HTR-8/SVneo (cell line): ENCODE data around the gene KRT72.
"Not testable (repeated sequence)": the region's sequence is repeated elsewhere in the genome, so short reads cannot be mapped to it uniquely, and the experiment has no call there.

ENCODE experiments used
- DNase-seq: peaks from one replicate; pipeline ENCODE4 v3.0.0; 2011; ENCODE audit warnings: low spot score, mixed read lengths; ENCODE audit not compliant: insufficient read length
- FAIRE-seq: peaks from 2 replicates; lab custom pipeline; 2011; peaks lifted over from hg19 to GRCh38; lab: Jason Lieb, UNC

The KRT72 gene

DNA sequence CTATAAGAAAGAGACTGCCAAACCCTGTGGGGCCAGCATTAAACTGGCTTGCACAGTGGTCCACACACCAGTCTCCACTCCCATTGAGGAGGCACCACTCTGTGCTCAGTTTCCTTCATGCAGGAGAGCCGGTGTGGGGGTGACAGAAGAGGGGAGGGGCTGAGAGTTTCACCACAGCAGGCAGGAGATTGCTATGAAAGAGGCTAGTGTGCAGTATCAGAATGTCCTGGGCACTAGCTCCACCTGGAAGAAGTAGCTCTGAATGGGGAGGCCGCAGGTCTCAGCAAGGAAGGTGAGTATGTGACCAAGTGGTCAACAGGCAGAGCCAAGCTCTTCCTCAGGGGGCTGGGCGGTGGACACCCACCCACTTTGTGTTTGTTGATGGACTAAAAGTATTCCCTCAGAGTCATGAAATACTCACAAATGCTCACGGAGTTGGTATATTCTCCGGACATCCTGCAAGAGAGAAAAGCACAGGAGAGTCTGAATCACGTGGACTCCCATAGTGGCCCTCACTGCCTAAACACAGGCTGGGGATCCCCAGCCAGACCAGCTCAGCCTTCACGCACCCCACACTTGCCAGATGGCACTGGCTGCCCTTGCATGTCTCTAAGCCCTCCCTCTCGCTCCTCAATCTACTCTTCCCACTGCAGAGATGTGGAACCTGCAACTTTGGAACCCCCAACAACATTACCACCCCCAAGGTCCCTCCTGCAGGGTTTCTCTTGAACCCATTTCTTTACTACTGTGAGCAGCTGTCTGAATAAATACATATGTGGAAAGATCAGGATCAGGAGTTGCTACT, 7.8 kb upstream of the KRT72 start:
- FAIRE-seq = no peak
- DNase-seq = no peak

DNA sequence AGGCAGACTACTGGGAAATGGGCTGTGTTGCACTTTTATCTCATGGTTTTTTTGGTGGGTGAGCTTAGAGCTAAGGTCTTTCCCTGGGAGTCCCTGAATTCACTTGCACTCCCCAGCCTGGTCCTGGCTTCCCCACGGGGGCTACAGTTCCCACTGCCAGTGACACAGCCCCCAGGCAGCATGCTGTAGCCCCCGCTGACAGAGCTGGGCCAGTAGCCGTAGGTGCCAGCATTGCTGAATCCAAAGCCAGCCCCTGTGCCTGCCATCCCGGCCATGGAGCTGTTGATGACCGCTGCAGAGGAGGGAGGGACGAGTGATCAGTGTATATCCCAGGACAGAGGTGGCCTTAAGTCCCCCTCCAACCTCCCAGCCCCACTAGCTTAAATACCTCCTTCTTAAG, 6.9 kb upstream of the KRT72 start:
- no peak for FAIRE-seq

DNA sequence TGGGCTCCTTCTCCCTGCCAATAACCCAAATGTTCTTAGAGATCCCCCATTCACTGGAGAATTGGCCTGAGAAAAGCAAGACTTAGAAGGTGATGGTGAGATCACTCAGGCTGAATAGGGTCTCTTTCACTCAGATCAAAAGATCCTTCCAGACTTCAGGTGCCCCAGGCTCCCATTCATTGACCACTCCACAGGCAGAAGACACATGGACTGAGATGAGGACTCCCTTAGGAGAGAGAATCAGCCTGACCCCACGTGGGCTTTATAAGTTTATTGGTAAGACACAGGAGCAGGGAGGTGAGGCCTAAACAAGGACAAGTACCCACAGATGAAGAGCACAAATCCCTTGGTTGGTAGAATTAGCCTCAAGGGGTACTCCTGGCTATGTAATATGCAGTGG, 6.1 kb upstream of the KRT72 start:
- FAIRE-seq (no peak), DNase-seq (no peak)

More for the DNA sequence above, 6.9 kb upstream of the KRT72 start:
- no peak for DNase-seq

DNA sequence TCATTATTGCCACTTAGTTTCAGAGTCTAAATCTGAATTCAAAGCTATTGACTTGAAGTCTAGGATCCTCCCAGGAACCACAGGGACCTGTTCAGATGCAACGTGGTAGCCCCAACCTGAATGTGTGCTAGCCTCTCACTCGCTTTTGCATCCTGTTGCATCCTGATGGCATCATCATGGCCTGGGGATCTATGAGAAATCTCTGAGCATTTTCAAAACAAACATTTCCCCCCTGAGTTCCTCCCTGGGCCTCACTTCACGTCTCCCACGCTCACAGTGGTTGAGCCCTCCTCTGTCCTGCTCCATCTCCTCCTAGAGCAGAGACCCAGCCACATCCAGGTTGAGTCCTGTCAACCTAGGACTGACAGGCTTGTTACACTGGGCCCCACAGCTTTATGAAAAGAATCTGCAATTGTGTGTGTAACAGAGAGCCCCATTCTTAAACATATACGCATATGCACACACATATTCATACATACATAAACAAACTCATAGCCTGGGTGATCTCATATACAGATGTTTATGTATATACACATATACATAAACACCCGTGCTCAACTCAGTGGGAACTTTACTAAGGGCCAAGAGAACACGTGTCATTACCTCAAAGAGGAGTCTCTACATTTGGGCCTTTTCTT, 5.4 kb upstream of the KRT72 start:
- DNase-seq (no peak), FAIRE-seq (no peak)

DNA sequence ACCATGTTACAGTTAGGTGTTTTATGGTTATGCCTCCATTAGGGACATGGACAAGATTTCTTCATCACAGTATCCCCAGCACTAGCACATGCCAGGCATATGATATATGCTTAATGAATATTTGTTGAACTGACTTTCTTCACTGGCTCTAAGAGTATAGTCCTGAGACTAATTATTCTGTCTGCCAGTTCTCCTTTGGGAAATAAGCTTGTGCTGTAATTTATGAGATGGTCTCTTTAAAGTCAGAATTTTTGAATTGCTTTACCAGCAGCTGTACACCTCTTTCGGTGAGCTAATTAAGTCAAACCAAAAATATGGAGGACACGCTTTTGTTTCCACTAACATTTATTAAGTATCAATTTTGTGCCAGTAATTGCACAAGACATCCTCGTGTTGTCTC, 4.8 kb upstream of the KRT72 start:
- DNase-seq (no peak), FAIRE-seq (no peak)

DNA sequence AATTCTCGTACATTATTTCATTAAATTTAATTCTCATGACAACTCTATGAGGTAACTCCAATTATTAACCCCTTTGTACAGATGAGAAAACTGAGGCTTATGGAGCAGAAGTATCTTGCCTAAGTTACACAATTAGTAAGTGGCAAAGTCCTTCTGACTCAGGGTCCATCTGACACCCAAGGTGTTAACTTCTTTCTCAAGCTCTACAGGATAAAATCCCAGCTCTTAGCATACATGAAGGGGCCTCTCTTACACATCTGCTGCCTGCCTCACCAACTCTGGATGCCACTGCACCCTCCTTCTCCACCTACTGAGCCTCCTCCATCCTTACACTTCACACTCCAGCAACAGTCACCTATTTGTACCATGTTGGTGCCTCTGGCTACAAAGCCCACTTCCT, 4.3 kb upstream of the KRT72 start:
- FAIRE-seq = no peak
- no peak for DNase-seq

DNA sequence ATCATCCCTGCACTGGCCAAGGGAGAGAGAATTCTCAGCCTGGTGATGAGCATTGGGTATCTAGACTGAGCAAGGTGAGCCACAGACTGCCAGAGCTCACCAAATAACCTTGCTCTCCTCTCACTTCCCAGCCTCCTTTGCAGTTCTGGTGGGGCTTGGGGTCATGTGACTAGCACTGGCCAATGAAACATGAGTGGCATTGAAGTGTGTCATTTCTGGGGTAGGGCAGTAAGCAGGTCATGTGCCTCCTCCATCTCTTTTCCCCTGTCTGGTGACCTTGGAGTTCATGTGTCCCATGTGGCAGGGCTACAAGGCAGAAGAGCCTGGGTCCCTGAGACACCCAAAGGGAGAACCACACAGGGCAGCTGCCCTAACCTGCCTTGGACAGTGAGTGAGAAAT, 3.6 kb upstream of the KRT72 start:
- DNase-seq (no peak), FAIRE-seq (no peak)

- no peak for FAIRE-seq
- DNase-seq = no peak
Observed at GRCh38 chr12:52603314-52603713, 2.1 kb upstream of the KRT72 start.

- FAIRE-seq (no peak), DNase-seq (no peak)
Observed at GRCh38 chr12:52602552-52602951, 1.3 kb upstream of the KRT72 start.

- FAIRE-seq (no peak), DNase-seq (no peak)
Observed at GRCh38 chr12:52601671-52602070, 408 bp upstream of the KRT72 start.

DNA sequence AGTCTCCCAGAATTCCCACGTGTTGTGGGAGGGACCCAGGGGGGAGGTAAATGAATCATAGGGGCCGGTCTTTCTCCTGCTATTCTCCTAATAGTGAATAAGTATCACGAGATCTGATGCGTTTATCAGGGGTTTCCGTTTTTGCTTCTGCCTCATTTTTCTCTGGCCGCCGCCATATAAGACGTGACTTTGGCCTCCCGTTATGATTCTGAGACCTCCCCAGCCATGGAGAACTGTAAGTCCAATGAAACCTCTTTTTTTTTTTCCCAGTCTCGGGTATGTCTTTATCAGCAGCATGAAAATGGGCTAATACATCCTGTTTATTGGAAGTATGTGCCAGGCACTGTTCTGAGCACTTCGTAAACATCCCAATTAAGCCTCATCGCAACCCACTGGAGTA, 788 bp downstream of the KRT72 start:
- FAIRE-seq = no peak
- DNase-seq = no peak

DNA sequence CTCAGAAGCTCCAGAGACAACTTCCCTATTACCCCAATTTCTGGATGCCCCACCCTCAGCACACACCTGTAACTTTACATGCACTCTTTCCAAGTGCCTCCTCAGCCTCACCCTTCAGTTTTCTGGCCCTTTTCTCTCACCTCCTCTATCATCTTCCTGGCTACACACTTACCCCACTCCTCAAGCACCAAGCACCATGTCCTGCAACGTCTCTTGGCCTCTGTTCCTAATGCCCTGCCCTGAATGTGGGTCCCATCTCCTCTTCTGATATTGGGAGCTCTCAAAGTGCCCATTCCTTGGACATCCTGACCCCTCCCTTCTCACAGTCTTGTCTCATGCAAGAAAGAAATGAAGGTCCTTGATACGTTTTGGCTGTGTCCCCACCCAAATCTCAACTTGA, 1.2 kb downstream of the KRT72 start:
- FAIRE-seq (no peak), DNase-seq (no peak)

DNA sequence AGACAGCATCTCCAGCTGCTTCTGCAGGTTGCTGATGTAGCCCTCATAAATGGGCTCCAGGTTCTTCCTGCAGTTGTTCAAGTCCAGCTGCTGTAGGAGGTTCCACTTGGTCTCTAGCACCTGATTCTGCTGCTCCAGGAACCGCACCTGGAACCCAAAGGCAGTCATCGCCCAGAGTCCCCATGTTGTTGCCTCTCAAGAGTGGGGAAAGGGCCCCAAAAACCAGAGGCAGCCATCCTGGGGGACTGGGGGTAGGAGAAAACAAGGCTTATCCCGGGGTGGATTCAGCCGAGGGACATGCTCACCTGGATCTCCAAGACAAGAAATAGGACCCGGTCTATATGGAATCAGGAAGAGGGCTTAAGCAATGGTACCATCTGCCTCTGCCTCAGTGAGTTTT, 2.3 kb downstream of the KRT72 start:
- DNase-seq (no peak), FAIRE-seq (no peak)

GRCh38 chr12:52594237-52594636, 7.0 kb downstream of the KRT72 start:
- not testable (repeated sequence) for DNase-seq, FAIRE-seq

- DNase-seq = no peak
- FAIRE-seq = no peak
Observed at GRCh38 chr12:52591521-52591920, 9.7 kb downstream of the KRT72 start.

- peak; percentile 48 for FAIRE-seq
- no peak for DNase-seq
Observed at GRCh38 chr12:52590021-52590420, 11.2 kb downstream of the KRT72 start.

GRCh38 chr12:52587563-52587962, 13.7 kb downstream of the KRT72 start:
- DNase-seq = no peak
- FAIRE-seq = no peak

- no peak for DNase-seq
- no peak for FAIRE-seq
Observed at GRCh38 chr12:52585946-52586345, 15.3 kb downstream of the KRT72 start.

- FAIRE-seq (no peak), DNase-seq (no peak)
Observed at GRCh38 chr12:52585066-52585465, 16.2 kb downstream of the KRT72 start.

DNA sequence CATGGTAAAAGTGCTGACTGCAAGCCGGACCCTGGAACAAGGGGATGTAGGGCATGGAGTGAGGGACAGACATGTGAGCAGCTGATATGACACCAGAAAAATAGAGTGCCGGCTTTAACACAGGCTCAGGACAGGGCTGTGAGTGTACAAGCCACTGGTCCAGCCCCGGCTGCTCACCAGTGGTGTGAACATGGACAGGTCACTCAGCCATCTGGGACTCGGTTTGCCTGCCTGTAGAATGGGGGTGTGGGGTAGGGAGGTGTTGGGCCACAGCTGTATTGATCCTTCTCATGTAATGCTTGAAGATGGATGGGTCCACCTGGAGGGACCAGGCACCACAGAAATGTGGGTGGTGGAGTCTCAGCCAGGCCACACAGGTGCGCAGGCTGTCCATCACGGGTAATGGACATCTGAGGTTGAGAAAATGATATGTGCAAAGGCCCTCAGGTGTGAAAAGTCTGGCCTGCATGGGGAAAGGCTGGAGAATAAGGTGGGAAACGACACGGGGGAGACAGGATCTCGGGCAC, 17.0 kb downstream of the KRT72 start:
- FAIRE-seq (no peak), DNase-seq (no peak)

GRCh38 chr12:52582971-52583456, 18.2 kb downstream of the KRT72 start:
- FAIRE-seq (peak; percentile 89), DNase-seq (peak; percentile 86)
